H1 (cell line): ENCODE data around the gene ADAMTS15. TPM values are rescaled to one million over a fixed set of nuclear protein-coding genes. Genes with fewer than 3 reads are reported as not detected.

Experiments
- CTCF ChIA-PET: fragments of 300-600 bp; sonication (Branson Sonifier 250); formaldehyde crosslinking; loops from one replicate; lab custom pipeline; 2021; ENCODE audit not compliant: partially characterized antibody; lab: Charles Lee
- POLR2A ChIA-PET: fragments of 300-600 bp; sonication (Branson Sonifier 250); formaldehyde crosslinking; loops from one replicate; lab custom pipeline; 2021; ENCODE audit warnings: inconsistent platforms; ENCODE audit not compliant: partially characterized antibody; lab: Charles Lee
- DNase-seq, 2 experiments: peaks; one replicate each; pipeline versions ENCODE4 v3.0.0 to v3.0.0-alpha.2; 2010 to 2022; ENCODE audit warnings: low spot score in 2 of 2, low read depth in 1 of 2, mixed read lengths in 1 of 2
- FAIRE-seq: peaks from 2 replicates; lab custom pipeline; 2011; peaks lifted over from hg19 to GRCh38; lab: Jason Lieb, UNC
- H2AFZ ChIP-seq: 2 replicates; pipeline ENCODE4 v1.8.1; 2012; ENCODE audit warnings: low read length, inconsistent platforms
- H2AK5ac ChIP-seq: 2 replicates; pipeline ENCODE4 v1.6.1; 2013; ENCODE audit warnings: low read depth, low read length
- H2BK120ac ChIP-seq: replicated peaks from 2 replicates; pipeline ENCODE3; 2013; ENCODE audit warnings: low read depth, low read length, inconsistent platforms
- H2BK12ac ChIP-seq: 2 replicates; pipeline ENCODE4 v1.6.1; 2013; ENCODE audit warnings: low read depth, low read length
- H2BK15ac ChIP-seq: 2 replicates; pipeline ENCODE4 v1.6.1; 2013; ENCODE audit warnings: low read length
- H2BK20ac ChIP-seq: 2 replicates; pipeline ENCODE4 v1.6.1; 2013; ENCODE audit warnings: low read length
- H2BK5ac ChIP-seq: 2 replicates; pipeline ENCODE4 v1.6.1; 2013; ENCODE audit warnings: low read depth, low read length
- H3K14ac ChIP-seq: 2 replicates; pipeline ENCODE4 v1.6.1; 2013; ENCODE audit warnings: inconsistent platforms; ENCODE audit not compliant: insufficient read length
- H3K18ac ChIP-seq: 2 replicates; pipeline ENCODE4 v1.6.1; 2013; ENCODE audit warnings: low read length; ENCODE audit errors: extremely low read depth
- H3K23ac ChIP-seq: 2 replicates; pipeline ENCODE4 v1.6.1; 2013; ENCODE audit warnings: inconsistent platforms; ENCODE audit not compliant: insufficient read length
- H3K23me2 ChIP-seq: 2 replicates; pipeline ENCODE4 v1.6.1; 2013; ENCODE audit warnings: low read depth, low read length
- H3K27ac ChIP-seq: 2 replicates; pipeline ENCODE4 v1.6.1; 2011; ENCODE audit warnings: low read depth, low read length, inconsistent platforms
- H3K27me3 ChIP-seq, 4 experiments: replicated peaks in 1 of 4; 1 replicate in 1 of 4; 2 replicates in 3 of 4; pipeline versions ENCODE4 v1.6.1 to v1.8.1; 2011 to 2013; ENCODE audit warnings: low read length in 3 of 4, mild to moderate bottlenecking in 3 of 4, inconsistent platforms in 2 of 4, mixed read lengths in 2 of 4, moderate library complexity in 1 of 4; ENCODE audit not compliant: control insufficient read depth in 3 of 4, insufficient read depth in 3 of 4; ENCODE audit errors: extremely low read depth in 1 of 4
- H3K36me3 ChIP-seq, 4 experiments: 2 replicates each; pipeline versions ENCODE4 v1.6.1 to v1.8.1; 2011 to 2013; ENCODE audit warnings: mild to moderate bottlenecking in 4 of 4, low read length in 3 of 4, moderate library complexity in 2 of 4, control low read depth in 1 of 4, inconsistent platforms in 1 of 4; ENCODE audit not compliant: insufficient read depth in 4 of 4, control insufficient read depth in 2 of 4
- H3K4ac ChIP-seq: replicated peaks from 2 replicates; pipeline ENCODE3; 2013; ENCODE audit warnings: low read length, low read depth, mixed read lengths, inconsistent platforms; ENCODE audit not compliant: insufficient read length
- H3K4me1 ChIP-seq, 4 experiments: replicated peaks in 1 of 4; 1 replicate in 1 of 4; 2 replicates in 3 of 4; pipeline versions ENCODE4 v1.6.1 to v1.8.1; 2011 to 2013; ENCODE audit warnings: low read length in 3 of 4, inconsistent platforms in 2 of 4, mixed read lengths in 1 of 4; ENCODE audit not compliant: insufficient read depth in 4 of 4, control insufficient read depth in 3 of 4
- H3K4me2 ChIP-seq, 2 experiments: 2 replicates each; pipeline versions ENCODE4 v1.6.1 to v1.8.1; 2011 to 2013; ENCODE audit warnings: low read depth in 2 of 2, low read length in 2 of 2, control low read depth in 1 of 2, inconsistent platforms in 1 of 2, mild to moderate bottlenecking in 1 of 2; ENCODE audit not compliant: insufficient read depth in 1 of 2
- H3K4me3 ChIP-seq, 4 experiments: fragments of 200-600, 300-600 bp in 1 of 4; sonication (generic), shearing (Covaris generic), sonication (Bioruptor Twin) in 1 of 4; 2 replicates each; pipeline versions ENCODE4 v1.5.1 to v1.8.1; 2011 to 2016; ENCODE audit warnings: low read length in 4 of 4, low read depth in 3 of 4, control low read depth in 2 of 4, inconsistent platforms in 2 of 4, mild to moderate bottlenecking in 2 of 4, mixed read lengths in 1 of 4, moderate library complexity in 1 of 4; ENCODE audit not compliant: insufficient read depth in 2 of 4; ENCODE audit errors: extremely low read depth in 1 of 4
- H3K56ac ChIP-seq: replicated peaks from 2 replicates; pipeline ENCODE3; 2013; ENCODE audit warnings: low read depth, mild to moderate bottlenecking, mixed read lengths, low read length, inconsistent platforms; ENCODE audit not compliant: insufficient read length
- H3K79me1 ChIP-seq: 2 replicates; pipeline ENCODE4 v1.6.1; 2013; ENCODE audit warnings: low read depth, low read length, control low read depth
- H3K79me2 ChIP-seq, 2 experiments: 2 replicates each; pipeline versions ENCODE4 v1.6.1 to v1.8.1; 2012 to 2013; ENCODE audit warnings: low read length in 2 of 2, mild to moderate bottlenecking in 2 of 2, inconsistent platforms in 1 of 2; ENCODE audit not compliant: insufficient read depth in 2 of 2, control insufficient read depth in 1 of 2
- H3K9ac ChIP-seq, 4 experiments: replicated peaks in 1 of 4; 1 replicate in 1 of 4; 2 replicates in 3 of 4; pipeline versions ENCODE4 v1.6.1 to v1.8.1; 2011 to 2013; ENCODE audit warnings: low read depth in 3 of 4, low read length in 3 of 4, control low read depth in 2 of 4, mild to moderate bottlenecking in 2 of 4, moderate library complexity in 2 of 4, inconsistent platforms in 1 of 4; ENCODE audit errors: extremely low read depth in 1 of 4
- H3K9me3 ChIP-seq, 2 experiments: 2 replicates each; pipeline versions ENCODE4 v1.6.1 to v1.8.1; 2012 to 2013; ENCODE audit warnings: mild to moderate bottlenecking in 2 of 2, moderate library complexity in 2 of 2, control low read depth in 1 of 2, inconsistent platforms in 1 of 2, low read depth in 1 of 2, low read length in 1 of 2, mixed read lengths in 1 of 2; ENCODE audit not compliant: insufficient read depth in 2 of 2
- H4K20me1 ChIP-seq, 2 experiments: replicated peaks in 1 of 2; 2 replicates each; pipeline versions ENCODE3 to v1.8.1; 2011 to 2013; ENCODE audit warnings: inconsistent platforms in 2 of 2, low read length in 2 of 2, mild to moderate bottlenecking in 1 of 2; ENCODE audit not compliant: insufficient read depth in 2 of 2, control insufficient read depth in 1 of 2
- H4K5ac ChIP-seq: 2 replicates; pipeline ENCODE4 v1.6.1; 2013; ENCODE audit warnings: low read length, low read depth, mixed read lengths, inconsistent platforms; ENCODE audit not compliant: insufficient read length
- H4K8ac ChIP-seq: 2 replicates; pipeline ENCODE4 v1.8.0; 2013; ENCODE audit warnings: mild to moderate bottlenecking, moderate library complexity, low read length, inconsistent platforms; ENCODE audit not compliant: insufficient read depth; ENCODE audit errors: extremely low read depth
- H4K91ac ChIP-seq: replicated peaks from 2 replicates; pipeline ENCODE3; 2013; ENCODE audit warnings: low read length, mixed read lengths, inconsistent platforms; ENCODE audit not compliant: insufficient read length
- CEBPB ChIP-seq: IDR thresholded peaks from 2 replicates; pipeline ENCODE4 v1.6.1; 2012; ENCODE audit warnings: low read depth, low read length
- POLR2A ChIP-seq, 2 experiments: IDR thresholded peaks; 1 replicate in 1 of 2; 2 replicates in 1 of 2; pipeline ENCODE4 v1.6.1; 2011; ENCODE audit warnings: low read depth in 2 of 2, low read length in 2 of 2, mild to moderate bottlenecking in 2 of 2; ENCODE audit errors: control extremely low read depth in 1 of 2
- WGBS, 2 experiments: shearing (Covaris generic) in 1 of 2; methylation state at CpG; one replicate each; pipeline versions ENCODE4 v1.1.6 to v1.1.7; 2013 to 2015; ENCODE audit warnings: low lambda C conversion rate in 2 of 2, mixed read lengths in 2 of 2, inconsistent platforms in 1 of 2, low coverage in 1 of 2, missing lambda C conversion rate in 1 of 2; ENCODE audit not compliant: insufficient replicate concordance in 2 of 2, insufficient coverage in 1 of 2, insufficient read length in 1 of 2; ENCODE audit errors: extremely low coverage in 1 of 2, missing lambda C conversion rate in 1 of 2; 5-methylcytosine and 5-hydroxymethylcytosine counted together
- polyA plus RNA-seq, 7 experiments: library from polyadenylated mRNA; depleted of rRNA in 3 of 7; stranded (reverse) in 5 of 7; unstranded in 2 of 7; fragments of >200 nt in 5 of 7; fragments of 200-250 nt in 2 of 7; gene quantifications; 1 replicate in 5 of 7; 2 replicates in 1 of 7; 4 replicates in 1 of 7; pipeline versions ENCODE4 v1.2.1 to v1.2.3, GENCODE V29; 2011 to 2013; ENCODE audit warnings: missing spikeins in 2 of 7, mixed read lengths in 2 of 7
- total RNA-seq: library from RNA; stranded (reverse); fragmentation: NEBNext Ultra II Directional; extraction: Animal tissue kit (Norgen Biotek cat#: 25700); gene quantifications from 2 replicates; pipeline ENCODE4 v1.2.1, GENCODE V29; 2021

The ADAMTS15 gene
- total and polyA plus RNA-seq, 2 of the 8 experiments (the other 6 are each of a cell fraction or from before 2014, with no cell fraction given), result 1.7 to 4.7 TPM

GRCh38 chr11:130448039-130448415, 418 bp upstream of the ADAMTS15 start:
- WGBS, 2 experiments, result 10% methylated on average over 11 of the region's 11 CpGs; no CpG with 5 or more reads in 1 of the 2 experiments
- Histone ChIP-seq H3K14ac (no peak overlapping the region), H2AK5ac (no peak overlapping the region), H2BK15ac (peak overlapping the region; percentile 88; the same call in 1 of the 2 replicates), H4K8ac (no peak overlapping the region), H3K23me2 (peaks cover 16% of the 10 kb centered on the region), H3K4me1 (peaks cover 0 to 9% (median 6%) of the 10 kb centered on the region in 4 experiments; a peak in 6 of 7 replicates), H2BK12ac (no peak overlapping the region), H3K9ac (no peak overlapping the region), H3K79me1 (no peaks in the 10 kb centered on the region; the same call in 1 of the 2 replicates), H3K79me2 (no peaks in the 10 kb centered on the region), H2BK20ac (no peak overlapping the region), H4K5ac (no peak overlapping the region), H3K36me3 (no peaks in the 10 kb centered on the region), H4K20me1 (peaks cover 3 to 4% of the 10 kb centered on the region in 2 experiments), H3K27me3 (peaks cover 9 to 56% (median 42%) of the 10 kb centered on the region in 4 experiments), H3K27ac (no peak overlapping the region), H4K91ac (no peak overlapping the region), H2AFZ (no peak overlapping the region), H3K4ac (no peak overlapping the region), H3K4me2 (peak overlapping the region; percentile 90 to 99), H2BK5ac (no peak overlapping the region), H3K23ac (no peak overlapping the region), H3K4me3 (peak overlapping the region; percentile 19 to 72 (median 54); a peak in 7 of 8 replicates), H2BK120ac (no peak overlapping the region), H3K56ac (no peak overlapping the region), H3K18ac (no peak overlapping the region; the same call in 1 of the 2 replicates), H3K9me3 (no peaks in the 10 kb centered on the region)
- ChIA-PET POLR2A (interaction anchor here (0.5 to 1.3 kb wide), 4 partner anchors 39 to 414 kb away, joined by 4 to 5 read pairs (median 4); no protein-coding TSS in a partner anchor), CTCF (interaction anchor here (0.6 to 21.7 kb wide), 14 partner anchors 10 to 451 kb away, joined by 3 to 521 read pairs (median 3); no protein-coding TSS in a partner anchor)
- FAIRE-seq (no peak), DNase-seq (no peak)
- TF ChIP-seq CEBPB, result 0 out of 2 replicates have a peak, but pooled peaks have one; percentile 21
- TF ChIP-seq POLR2A (IDR thresholded peaks at IDR 0.05; ENCODE audit: control extremely low read depth in 1 of 2, low read depth in 2 of 2, low read length in 2 of 2), result no peak
